GM19463 (cell line): Measurements from ENCODE around the gene SOX15.

Experiments
- ATAC-seq: cut with Tn5 transposase; IDR thresholded peaks from one replicate; pipeline ENCODE4 v1.9.1; 2021; ENCODE audit warnings: mild to moderate bottlenecking, moderate library complexity; ENCODE audit not compliant: unreplicated experiment

The SOX15 gene

DNA sequence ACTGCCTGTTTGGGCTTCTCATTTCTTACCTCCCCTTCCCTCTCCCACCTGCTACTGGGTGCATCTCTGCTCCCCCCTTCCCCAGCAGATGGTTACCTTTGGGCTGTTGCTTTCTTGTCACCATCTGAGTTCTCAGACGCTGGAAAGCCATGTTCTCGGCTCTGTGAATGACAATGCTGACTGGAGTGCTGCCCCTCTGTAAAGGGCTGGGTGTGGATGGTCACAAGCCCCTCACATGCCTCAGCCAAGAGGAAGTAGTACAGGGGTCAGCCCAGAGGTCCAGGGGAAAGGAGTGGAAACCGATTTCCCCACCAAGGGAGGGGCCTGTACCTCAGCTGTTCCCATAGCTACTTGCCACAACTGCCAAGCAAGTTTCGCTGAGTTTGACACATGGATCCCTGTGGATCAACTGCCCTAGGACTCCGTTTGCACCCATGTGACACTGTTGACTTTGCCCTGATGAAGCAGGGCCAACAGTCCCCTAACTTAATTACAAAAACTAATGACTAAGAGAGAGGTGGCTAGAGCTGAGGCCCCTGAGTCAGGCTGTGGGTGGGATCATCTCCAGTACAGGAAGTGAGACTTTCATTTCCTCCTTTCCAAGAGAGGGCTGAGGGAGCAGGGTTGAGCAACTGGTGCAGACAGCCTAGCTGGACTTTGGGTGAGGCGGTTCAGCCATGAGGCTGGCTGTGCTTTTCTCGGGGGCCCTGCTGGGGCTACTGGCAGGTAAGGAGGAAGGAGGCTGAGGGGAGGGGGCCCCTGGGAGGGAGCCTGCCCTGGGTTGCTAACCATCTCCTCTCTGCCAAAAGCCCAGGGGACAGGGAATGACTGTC is 10.7 kb downstream of the SOX15 start, which contains the start of gene CD68:
CD68 (plus strand) TSS at position 638 of the 833 bp plus-strand sequence; CDS start at position 678, 40 bp downstream.
- peak; percentile 59 for ATAC-seq

DNA sequence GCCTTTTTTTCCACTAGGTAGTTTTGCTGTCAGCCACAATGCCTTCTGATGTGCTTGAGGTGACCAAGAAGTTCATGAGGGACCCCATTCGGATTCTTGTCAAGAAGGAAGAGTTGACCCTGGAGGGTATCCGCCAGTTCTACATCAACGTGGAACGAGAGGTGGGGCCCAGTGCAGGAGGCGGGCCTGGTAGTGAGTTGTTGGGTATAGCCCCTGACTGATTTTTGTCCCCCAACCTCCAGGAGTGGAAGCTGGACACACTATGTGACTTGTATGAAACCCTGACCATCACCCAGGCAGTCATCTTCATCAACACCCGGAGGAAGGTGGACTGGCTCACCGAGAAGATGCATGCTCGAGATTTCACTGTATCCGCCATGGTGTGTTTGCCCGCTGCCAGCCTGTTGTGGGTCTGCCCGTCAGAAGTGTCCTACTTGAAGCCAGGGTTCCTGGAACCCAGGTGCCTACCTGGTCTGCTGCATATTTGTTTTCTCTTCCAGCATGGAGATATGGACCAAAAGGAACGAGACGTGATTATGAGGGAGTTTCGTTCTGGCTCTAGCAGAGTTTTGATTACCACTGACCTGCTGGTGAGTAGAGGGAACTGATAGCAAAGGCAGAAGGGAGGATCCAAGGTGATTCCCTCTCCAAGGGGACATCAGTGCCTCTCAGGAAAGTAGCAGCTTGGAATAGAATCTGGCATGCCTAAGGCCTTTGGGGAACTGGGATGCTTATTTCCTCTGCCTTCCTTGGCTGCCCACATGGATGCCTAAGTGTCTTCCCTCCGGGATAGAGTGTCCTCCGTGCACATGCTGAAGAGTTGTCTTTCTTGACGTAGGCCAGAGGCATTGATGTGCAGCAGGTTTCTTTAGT is 12.3 kb downstream of the SOX15 start:
- ATAC-seq = no peak

DNA sequence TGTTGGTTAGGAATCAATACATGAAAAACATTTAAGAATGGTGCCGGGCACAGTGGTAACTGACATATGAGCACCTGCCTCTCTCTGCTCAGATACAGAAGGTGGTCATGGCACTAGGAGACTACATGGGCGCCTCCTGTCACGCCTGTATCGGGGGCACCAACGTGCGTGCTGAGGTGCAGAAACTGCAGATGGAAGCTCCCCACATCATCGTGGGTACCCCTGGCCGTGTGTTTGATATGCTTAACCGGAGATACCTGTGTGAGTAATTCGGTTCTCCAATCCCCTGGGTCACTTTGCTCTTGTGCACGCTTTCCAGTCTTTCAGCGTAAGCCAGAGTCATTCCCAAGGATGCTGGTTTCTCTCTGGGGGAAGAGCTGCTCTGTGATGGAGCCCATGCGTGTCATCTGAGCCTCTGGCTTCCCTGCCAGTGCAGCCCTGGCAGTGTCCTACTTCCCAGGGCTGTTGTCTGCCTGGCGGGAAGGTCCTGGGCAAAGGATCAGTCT is 13.4 kb downstream of the SOX15 start:
- ATAC-seq = no peak

DNA sequence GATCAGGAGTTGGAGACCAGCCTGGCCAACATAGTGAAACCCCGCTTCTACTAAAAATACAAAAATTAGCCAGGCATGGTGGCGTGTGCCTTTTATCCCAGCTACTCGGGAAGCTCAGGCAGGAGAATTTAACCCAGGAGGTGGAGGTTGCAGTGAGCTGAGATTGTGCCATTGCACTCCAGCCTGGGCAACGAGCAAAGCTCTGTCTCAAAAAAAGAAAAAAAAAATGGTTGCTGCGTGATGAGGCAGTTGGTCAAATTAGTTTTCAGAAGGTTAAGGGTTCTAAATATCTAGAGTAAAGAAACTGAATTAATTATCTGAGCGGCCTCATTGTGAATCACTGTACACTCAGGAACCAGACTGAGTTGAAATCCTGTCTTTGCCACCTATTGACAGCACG is 13.9 kb downstream of the SOX15 start:
- ATAC-seq = no peak

DNA sequence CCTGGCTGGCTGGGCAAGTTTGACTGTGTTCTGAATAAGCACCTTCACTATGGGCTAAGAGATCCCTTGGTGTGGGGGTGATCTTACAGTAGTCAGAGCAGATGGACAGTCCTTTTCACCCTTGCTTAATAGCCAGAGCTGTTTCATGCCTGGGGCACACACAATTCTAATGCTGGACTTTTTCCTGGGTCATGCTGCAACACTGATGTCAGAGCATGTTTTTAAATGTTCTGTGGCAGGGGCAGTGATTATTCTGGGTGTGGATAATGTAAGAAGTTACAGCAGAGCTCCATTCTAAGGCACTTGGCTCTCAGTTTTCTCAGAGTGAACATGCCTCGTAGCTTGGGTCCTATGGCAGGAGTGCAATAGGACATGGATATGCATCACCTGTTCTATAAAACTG is 14.4 kb downstream of the SOX15 start:
- ATAC-seq = no peak

DNA sequence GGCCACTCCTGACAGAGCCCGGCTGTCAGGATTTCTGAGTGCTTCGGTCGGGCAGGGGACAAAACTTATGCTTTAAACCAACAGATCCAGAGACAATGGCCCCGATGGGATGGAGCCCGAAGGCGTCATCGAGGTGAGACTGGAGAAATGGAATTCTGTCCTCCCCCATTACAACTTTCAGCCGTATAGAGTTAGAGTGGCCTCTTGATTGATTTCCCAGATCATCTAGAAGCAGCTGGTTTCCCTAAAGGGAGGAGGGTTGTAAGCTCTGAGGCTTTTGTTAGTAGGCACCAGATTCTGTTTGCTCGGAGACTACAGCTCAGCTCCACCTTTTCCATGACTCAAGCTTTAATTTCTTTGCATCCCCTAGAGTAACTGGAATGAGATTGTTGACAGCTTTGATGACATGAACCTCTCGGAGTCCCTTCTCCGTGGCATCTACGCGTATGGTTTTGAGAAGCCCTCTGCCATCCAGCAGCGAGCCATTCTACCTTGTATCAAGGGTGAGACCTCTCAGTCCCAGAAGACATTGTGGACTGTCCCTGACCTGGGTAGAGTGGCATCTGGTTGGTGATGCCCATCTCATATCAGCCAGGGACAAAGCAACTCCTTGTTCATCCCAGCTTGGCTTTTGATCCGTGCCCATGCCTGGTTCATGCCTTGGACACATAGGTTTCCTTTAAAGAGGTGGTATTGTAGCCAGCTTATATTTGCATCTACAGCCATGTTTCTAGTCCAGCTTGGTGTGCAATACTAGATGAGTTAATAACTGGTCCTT is 15.5 kb downstream of the SOX15 start:
- no peak for ATAC-seq

DNA sequence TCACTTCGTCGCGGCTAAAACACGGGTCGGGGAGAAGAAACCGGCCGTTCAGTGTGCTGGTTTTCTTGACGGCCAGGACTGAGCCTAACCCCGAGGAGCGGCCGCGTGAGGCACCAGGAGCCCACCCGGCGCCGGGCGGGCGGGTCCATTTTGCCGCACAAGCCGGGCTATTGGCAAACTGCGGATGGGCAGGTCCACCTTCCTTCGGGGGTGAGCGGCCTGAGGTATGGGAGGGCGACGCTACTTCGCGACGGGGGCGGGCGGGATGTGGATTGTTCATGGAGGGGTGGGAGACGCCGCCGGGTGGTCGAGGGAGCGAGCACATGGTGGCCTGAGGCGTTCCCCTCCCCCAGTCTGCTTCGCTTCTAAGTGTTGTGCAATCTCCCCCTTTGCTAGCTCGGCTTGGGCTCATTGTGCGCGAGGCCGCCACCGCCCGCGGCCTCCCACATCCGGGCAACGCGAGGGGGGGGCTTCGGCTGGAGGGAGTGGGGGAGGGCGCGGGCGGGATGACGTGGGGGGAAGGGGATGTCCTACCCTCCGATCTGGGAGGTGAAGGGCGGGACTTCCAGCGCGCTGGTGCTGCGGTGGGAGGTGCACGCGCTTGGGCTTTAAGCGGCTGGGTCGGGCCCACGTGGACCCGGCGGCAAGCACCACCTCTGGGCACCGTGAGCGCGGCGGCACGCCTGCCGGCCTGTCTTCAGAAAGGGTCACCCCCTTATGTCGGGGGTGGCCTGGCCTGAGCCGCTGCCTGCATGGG is 16.4 kb downstream of the SOX15 start:
- no peak for ATAC-seq

DNA sequence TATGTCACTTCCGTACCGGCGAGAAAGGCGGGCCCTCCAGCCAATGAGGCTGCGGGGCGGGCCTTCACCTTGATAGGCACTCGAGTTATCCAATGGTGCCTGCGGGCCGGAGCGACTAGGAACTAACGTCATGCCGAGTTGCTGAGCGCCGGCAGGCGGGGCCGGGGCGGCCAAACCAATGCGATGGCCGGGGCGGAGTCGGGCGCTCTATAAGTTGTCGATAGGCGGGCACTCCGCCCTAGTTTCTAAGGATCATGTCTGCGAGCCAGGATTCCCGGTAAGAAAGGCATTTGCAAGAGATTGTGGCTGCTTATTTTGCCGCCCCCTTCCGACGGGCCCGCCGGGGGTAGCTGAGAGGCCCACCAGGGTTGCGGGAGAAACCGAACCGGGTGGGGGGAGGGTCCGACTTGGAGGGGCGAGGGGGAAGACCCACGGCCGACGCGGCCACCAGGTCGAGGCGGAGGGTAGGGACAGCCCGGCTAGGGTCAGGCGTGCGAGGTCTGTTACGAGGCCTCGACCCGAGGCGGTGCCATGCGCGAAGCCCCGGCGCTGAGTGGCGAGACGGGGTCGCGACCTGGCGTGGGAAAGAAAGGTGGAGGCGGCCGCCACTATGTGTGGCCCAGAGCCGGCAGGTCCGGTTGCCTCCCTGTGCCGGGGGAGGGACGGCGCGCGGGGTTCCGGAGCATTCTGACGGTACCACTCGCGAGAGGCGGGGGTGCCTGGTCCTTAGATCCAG is 17.1 kb downstream of the SOX15 start:
- ATAC-seq = no peak

DNA sequence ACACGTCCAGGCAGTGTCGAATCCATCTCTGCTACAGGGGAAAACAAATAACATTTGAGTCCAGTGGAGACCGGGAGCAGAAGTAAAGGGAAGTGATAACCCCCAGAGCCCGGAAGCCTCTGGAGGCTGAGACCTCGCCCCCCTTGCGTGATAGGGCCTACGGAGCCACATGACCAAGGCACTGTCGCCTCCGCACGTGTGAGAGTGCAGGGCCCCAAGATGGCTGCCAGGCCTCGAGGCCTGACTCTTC is 17.6 kb downstream of the SOX15 start:
- peak; percentile 90 for ATAC-seq

DNA sequence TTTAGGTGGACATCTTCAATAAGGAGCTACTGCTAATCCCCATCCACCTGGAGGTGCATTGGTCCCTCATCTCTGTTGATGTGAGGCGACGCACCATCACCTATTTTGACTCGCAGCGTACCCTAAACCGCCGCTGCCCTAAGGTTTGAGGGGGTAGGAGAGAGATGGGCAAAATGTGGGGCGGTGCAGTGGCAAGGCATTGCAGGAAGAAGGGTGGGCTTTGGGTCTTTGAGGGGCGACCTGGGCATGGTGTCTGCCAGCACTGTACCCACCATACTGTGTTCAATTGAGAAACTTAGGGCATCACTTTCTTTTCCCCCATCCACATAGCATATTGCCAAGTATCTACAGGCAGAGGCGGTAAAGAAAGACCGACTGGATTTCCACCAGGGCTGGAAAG is 19.5 kb downstream of the SOX15 start:
- ATAC-seq = no peak

DNA sequence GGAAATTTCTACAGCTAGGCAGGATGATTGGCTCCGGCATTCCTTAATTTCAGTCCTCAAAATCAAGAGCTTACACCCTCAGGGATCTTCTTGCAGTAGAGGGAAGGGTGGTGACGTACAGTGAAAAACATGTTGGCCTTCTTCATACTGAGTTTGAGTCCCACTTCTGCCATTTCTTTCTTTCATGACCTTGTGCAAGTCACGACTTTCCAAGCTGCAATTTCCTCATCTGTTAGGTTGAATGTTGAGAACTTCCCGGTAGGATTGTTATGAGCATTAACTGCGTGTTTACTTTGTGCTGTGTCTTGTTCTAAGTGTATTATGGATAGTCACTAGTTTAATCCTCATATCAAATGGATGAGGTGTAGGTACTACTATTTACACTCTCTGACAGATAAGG is 20.3 kb downstream of the SOX15 start:
- no peak for ATAC-seq

DNA sequence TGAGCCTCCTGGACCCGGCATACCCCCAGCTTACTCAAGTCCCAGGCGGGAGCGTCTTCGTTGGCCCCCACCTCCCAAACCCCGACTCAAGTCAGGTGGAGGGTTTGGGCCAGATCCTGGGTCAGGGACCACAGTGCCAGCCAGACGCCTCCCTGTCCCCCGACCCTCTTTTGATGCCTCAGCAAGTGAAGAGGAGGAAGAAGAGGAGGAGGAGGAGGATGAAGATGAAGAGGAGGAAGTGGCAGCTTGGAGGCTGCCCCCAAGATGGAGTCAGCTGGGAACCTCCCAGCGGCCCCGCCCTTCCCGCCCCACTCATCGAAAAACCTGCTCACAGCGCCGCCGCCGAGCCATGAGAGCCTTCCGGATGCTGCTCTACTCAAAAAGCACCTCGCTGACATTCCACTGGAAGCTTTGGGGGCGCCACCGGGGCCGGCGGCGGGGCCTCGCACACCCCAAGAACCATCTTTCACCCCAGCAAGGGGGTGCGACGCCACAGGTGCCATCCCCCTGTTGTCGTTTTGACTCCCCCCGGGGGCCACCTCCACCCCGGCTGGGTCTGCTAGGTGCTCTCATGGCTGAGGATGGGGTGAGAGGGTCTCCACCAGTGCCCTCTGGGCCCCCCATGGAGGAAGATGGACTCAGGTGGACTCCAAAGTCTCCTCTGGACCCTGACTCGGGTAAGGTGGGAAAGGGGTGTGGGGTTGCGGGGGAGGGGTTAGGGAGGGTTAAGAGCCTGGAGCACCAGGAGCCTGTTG is 26.6 kb downstream of the SOX15 start:
- no peak for ATAC-seq

DNA sequence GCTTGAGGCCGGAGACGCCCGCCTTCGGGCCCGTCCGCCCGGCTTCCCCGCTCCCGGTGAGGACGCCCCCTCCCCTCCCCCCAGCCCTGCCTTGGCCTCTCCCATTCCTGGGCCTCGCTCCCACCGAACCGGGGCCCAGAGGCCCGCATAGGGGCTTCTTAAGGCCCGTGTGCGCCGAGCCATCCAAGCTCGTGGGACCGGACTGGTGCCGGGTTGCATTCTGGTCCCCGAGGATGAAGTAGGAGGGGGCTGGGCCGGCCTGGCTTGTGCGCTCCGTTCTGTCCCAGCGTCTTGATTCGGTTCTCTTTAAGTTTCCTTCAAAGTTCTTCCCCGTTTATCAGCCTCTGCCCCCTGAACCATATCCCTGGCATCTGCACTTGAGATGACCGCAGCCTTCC is 27.7 kb downstream of the SOX15 start:
- no peak for ATAC-seq

DNA sequence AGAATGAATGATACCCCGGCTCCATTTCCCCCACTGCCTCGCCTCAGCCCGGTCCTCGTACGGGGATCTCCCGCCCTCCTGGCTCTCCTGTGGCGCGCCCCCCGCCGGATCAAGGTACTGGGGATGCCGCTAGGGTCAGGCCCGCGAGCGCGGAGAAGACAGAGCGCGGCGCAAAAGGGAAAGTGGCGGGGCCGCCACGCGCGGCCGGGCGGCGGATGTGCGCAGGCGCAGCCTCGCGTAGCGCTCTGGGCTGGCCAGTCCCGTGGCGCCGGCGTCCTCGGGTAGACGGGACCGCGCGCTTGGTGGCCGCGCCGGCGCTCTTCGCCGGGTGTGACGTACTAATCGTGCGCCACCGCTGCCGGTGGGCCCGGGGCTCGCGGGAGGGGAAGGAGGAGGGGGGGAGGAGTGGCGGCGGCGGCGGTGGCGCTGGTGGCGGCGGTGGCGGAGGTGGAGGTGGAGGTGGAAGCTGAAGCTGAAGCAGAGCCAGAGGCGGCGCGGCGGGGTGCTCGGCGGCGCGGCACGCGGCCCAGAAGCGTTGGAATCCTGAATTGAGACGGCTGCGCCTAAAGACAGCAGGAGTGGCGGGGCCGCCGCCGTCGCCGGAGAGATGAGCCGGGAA is 28.2 kb downstream of the SOX15 start, which contains the start of gene SENP3:
SENP3 (plus strand) TSS at position 331 of the 619 bp plus-strand sequence. CDS start 1,158 bp downstream, outside the sequence.
- peak; percentile 61 for ATAC-seq

DNA sequence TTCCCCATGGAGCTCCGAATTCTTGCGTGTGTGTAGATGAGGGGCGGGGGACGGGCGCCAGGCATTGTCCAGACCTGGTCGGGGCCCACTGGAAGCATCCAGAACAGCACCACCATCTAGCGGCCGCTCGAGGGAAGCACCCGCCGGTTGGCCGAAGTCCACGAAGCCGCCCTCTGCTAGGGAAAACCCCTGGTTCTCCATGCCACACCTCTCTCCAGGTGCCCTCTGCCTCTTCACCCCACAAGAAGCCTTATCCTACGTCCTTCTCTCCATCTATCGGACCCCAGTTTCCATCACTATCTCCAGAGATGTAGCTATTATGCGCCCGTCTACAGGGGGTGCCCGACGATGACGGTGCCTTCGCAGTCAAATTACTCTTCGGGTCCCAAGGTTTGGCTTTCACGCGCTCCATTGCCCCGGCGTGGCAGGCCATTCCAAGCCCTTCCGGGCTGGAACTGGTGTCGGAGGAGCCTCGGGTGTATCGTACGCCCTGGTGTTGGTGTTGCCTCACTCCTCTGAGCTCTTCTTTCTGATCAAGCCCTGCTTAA is 28.8 kb downstream of the SOX15 start:
- peak; percentile 48 for ATAC-seq

DNA sequence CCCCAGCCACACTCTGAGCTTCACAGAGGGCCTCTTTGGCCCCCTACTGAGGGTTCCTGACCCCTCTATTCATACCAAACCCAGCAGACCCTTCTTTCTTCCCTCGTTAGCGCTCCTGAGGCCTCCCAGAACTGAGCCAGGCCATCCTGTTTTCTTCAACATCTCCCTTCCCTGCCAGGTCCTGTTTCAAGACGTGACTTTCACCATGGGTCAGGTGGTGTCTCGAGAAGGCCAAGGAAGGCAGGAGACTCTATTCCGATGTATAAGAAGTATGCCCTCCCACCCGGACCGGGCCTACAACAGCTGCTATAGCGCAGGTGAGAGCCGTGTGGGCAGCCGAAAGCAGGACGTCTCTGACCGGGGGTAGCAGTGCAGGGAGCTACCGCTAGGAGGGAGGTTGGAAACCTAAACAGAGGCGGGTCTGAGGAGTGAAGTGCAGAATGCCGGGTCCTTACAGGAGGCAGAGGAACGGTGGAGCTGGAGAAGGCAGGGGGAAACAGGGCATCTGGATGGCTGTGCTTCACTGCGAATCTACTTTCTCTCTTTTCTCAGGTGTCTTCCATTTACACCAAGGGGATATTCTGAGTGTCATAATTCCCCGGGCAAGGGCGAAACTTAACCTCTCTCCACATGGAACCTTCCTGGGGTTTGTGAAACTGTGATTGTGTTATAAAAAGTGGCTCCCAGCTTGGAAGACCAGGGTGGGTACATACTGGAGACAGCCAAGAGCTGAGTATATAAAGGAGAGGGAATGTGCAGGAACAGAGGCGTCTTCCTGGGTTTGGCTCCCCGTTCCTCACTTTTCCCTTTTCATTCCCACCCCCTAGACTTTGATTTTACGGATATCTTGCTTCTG is 29.5 kb downstream of the SOX15 start:
- no peak for ATAC-seq
